DND-41 (cell line): ENCODE measurements around the gene COPS6.

Experiments used
- ATAC-seq: fragments of 200-7000 bp; cut with Tn5 transposase; 3 replicates; pipeline ENCODE4 v1.9.1; 2021; ENCODE audit warnings: low read depth; ENCODE audit not compliant: insufficient read depth
- DNase-seq: peaks from one replicate; pipeline ENCODE4 v3.0.0-alpha.2; 2020
- H2AFZ ChIP-seq: 2 replicates; pipeline ENCODE4 v1.6.0; 2012; ENCODE audit warnings: low read depth, low read length
- H3K27ac ChIP-seq: 2 replicates; pipeline ENCODE4 v1.5.1; 2012; ENCODE audit warnings: low read length, inconsistent platforms
- H3K27me3 ChIP-seq: fragments of 200-600 bp; sonication (generic); 2 replicates; pipeline ENCODE4 v1.6.0; 2012; ENCODE audit warnings: low read length, mild to moderate bottlenecking, inconsistent platforms; ENCODE audit not compliant: insufficient read depth, poor library complexity
- H3K36me3 ChIP-seq: 2 replicates; pipeline ENCODE4 v1.5.1; 2012; ENCODE audit warnings: low read length, inconsistent platforms; ENCODE audit not compliant: insufficient read depth
- H3K4me1 ChIP-seq: 2 replicates; pipeline ENCODE4 v1.5.1; 2012; ENCODE audit warnings: mild to moderate bottlenecking, low read length; ENCODE audit not compliant: insufficient read depth
- H3K4me2 ChIP-seq: 2 replicates; pipeline ENCODE4 v1.6.0; 2012; ENCODE audit warnings: mild to moderate bottlenecking, moderate library complexity, low read length, inconsistent platforms; ENCODE audit not compliant: insufficient read depth
- H3K4me3 ChIP-seq, 2 experiments: fragments of 200-600 bp in 1 of 2; shearing (Covaris generic) in 1 of 2; 2 replicates each; pipeline ENCODE4 v1.5.1; 2012 to 2016; ENCODE audit warnings: inconsistent platforms in 2 of 2, low read length in 2 of 2, mild to moderate bottlenecking in 2 of 2, low read depth in 1 of 2, moderate library complexity in 1 of 2
- H3K79me2 ChIP-seq: 2 replicates; pipeline ENCODE4 v1.6.0; 2012; ENCODE audit warnings: low read length, inconsistent platforms; ENCODE audit not compliant: insufficient read depth
- H3K9ac ChIP-seq: 2 replicates; pipeline ENCODE4 v1.6.0; 2012; ENCODE audit warnings: low read depth, mild to moderate bottlenecking, inconsistent platforms, low read length, moderate library complexity
- H3K9me3 ChIP-seq: 2 replicates; pipeline ENCODE4 v1.5.1; 2012; ENCODE audit warnings: low read length, moderate library complexity, mild to moderate bottlenecking, inconsistent platforms; ENCODE audit not compliant: insufficient read depth, severe bottlenecking
- H4K20me1 ChIP-seq: 2 replicates; pipeline ENCODE4 v1.6.0; 2012; ENCODE audit warnings: low read length; ENCODE audit not compliant: insufficient read depth
- EZH2 ChIP-seq: IDR thresholded peaks from 3 replicates; pipeline ENCODE4 v1.6.1; 2012; ENCODE audit warnings: borderline replicate concordance, low read depth, mild to moderate bottlenecking, moderate library complexity, low read length, inconsistent platforms; ENCODE audit not compliant: severe bottlenecking
- TF ChIP-seq, protein P1 (sequence below): IDR thresholded peaks from 2 replicates; pipeline ENCODE4 v1.5.1; 2012; ENCODE audit warnings: borderline replicate concordance, low read length, moderate library complexity, mild to moderate bottlenecking; ENCODE audit not compliant: poor library complexity, severe bottlenecking; ENCODE audit errors: extremely low read depth

Gene COPS6

DNA sequence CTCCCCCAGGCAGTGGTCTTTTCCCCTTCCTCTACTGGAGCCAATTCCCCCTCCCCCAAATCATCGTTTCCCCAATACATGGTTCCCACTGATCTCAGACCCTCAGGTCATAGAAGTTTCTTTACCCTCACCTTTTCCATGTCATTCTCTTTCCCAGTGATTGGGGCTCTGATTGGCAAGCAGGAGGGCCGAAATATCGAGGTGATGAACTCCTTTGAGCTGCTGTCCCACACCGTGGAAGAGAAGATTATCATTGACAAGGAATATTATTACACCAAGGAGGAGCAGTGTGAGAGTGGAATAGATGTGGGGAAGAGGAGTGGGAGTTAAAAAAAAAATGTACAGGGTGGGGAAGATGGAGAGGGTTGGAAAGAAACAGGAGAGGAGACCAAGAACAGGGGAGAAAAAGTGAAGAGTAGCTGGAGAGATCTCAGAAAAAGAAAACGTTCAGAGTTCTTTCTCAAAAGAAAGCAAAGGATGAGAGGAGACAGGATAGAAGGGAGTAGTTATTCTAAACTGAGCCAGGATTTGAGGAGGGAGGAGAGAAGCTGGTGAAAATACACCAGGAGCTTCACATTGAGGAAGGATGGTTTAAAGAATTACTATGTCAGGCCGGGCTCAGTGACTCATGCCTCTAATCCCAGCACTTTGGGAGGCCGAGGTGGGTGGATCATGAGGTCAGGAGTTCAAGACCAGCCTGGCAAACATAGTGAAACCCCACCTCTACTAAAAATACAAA lies 858 bp downstream of the COPS6 start:
- Histone ChIP-seq H3K9me3 (no peaks in the 10 kb centered on the region), H3K9ac (peak overlapping the region; percentile 85), H3K36me3 (peaks cover 44% of the 10 kb centered on the region), H3K4me2 (peak overlapping the region; percentile 88), H2AFZ (peak overlapping the region; percentile 81), H3K4me1 (peaks cover 33% of the 10 kb centered on the region), H3K27ac (peak overlapping the region; percentile 88), H4K20me1 (peaks cover 36% of the 10 kb centered on the region), H3K4me3 (peak overlapping the region; percentile 50 to 96; a peak in 3 of 4 replicates), H3K27me3 (no peaks in the 10 kb centered on the region), H3K79me2 (peaks cover 38% of the 10 kb centered on the region)
- no peak for ATAC-seq
- TF ChIP-seq, protein P1, sequence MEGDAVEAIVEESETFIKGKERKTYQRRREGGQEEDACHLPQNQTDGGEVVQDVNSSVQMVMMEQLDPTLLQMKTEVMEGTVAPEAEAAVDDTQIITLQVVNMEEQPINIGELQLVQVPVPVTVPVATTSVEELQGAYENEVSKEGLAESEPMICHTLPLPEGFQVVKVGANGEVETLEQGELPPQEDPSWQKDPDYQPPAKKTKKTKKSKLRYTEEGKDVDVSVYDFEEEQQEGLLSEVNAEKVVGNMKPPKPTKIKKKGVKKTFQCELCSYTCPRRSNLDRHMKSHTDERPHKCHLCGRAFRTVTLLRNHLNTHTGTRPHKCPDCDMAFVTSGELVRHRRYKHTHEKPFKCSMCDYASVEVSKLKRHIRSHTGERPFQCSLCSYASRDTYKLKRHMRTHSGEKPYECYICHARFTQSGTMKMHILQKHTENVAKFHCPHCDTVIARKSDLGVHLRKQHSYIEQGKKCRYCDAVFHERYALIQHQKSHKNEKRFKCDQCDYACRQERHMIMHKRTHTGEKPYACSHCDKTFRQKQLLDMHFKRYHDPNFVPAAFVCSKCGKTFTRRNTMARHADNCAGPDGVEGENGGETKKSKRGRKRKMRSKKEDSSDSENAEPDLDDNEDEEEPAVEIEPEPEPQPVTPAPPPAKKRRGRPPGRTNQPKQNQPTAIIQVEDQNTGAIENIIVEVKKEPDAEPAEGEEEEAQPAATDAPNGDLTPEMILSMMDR = no peak
- TF ChIP-seq EZH2 = no peak
- no peak for DNase-seq

DNA sequence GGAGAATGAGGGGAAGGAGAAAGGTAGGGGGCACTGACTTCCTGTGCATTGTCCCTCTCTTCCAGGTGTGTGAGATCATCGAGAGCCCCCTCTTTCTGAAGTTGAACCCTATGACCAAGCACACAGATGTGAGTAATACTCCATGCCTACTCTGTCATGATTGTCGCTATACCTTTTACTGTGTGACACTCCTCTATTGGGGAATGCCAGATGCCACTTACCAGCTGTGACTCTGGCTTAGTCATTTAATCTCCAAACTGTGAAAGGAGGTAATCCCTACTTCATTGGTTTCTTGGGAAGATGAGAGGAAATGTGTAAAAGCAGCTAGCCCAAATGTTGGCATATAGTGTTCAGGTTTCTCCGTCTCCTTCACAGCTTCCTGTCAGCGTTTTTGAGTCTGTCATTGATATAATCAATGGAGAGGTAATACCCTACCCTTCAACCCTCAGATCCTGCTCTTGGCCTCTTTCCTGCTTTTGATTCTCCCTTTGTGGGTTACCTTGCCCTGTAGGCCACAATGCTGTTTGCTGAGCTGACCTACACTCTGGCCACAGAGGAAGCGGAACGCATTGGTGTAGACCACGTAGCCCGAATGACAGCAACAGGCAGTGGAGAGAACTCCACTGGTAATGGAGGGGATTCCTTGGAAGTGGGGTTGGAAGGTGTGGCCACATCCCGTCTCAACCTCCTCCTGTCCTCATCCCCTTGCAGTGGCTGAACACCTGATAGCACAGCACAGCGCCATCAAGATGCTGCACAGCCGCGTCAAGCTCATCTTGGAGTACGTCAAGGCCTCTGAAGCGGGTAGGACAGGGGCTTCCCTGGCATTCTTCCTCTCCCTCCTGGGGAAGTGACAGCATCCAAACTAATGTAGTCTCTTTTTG lies 2.0 kb downstream of the COPS6 start:
- DNase-seq (peak; percentile 27), ATAC-seq (peak; percentile 13)
- H3K9me3 ChIP-seq = no peaks in the 10 kb centered on the region
- H3K4me2 ChIP-seq = peak overlapping the region; percentile 88
- TF ChIP-seq, protein P1 = no peak
- TF ChIP-seq EZH2 = no peak
- H3K4me3 ChIP-seq = no peak overlapping the region
- no peak overlapping the region for H2AFZ ChIP-seq
- H3K9ac ChIP-seq = 0 out of 2 replicates have a peak overlapping the region, but pooled peaks have one; percentile 1
- H3K4me1 ChIP-seq = peaks cover 42% of the 10 kb centered on the region
- H3K79me2 ChIP-seq = peaks cover 46% of the 10 kb centered on the region
- peaks cover 56% of the 10 kb centered on the region for H3K36me3 ChIP-seq
- H3K27me3 ChIP-seq = no peaks in the 10 kb centered on the region
- H3K27ac ChIP-seq = no peak overlapping the region; the same call in 1 of the 2 replicates
- peaks cover 44% of the 10 kb centered on the region for H4K20me1 ChIP-seq

DNA sequence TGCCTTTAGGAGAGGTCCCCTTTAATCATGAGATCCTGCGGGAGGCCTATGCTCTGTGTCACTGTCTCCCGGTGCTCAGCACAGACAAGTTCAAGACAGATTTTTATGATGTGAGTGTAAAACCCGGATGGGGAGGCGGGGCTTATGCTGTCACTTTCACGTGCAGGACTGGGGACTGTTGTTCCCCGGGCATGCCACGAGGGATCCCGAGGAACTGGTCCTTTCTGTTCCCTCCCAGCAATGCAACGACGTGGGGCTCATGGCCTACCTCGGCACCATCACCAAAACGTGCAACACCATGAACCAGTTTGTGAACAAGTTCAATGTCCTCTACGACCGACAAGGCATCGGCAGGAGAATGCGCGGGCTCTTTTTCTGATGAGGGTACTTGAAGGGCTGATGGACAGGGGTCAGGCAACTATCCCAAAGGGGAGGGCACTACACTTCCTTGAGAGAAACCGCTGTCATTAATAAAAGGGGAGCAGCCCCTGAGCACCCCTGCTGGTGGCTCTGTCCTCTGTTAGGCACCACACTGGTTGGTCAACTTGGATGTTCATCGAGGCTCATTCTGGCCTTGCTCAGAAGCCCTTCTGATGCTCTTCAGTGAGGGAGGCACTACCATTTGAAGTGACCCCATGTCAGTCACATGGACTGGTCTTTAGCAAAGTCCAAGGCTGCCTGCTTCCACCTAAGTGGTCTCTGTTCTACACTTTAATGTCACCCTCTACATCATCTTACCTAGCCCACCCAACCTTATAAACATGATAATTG lies 2.8 kb downstream of the COPS6 start:
- Histone ChIP-seq H3K4me2 (peak overlapping the region; percentile 88), H3K27me3 (no peaks in the 10 kb centered on the region), H3K4me3 (no peak overlapping the region), H3K9ac (0 out of 2 replicates have a peak overlapping the region, but pooled peaks have one; percentile 1), H3K36me3 (peaks cover 64% of the 10 kb centered on the region), H3K9me3 (no peaks in the 10 kb centered on the region), H3K27ac (no peak overlapping the region), H2AFZ (no peak overlapping the region), H3K79me2 (peaks cover 53% of the 10 kb centered on the region), H3K4me1 (peaks cover 46% of the 10 kb centered on the region), H4K20me1 (peaks cover 52% of the 10 kb centered on the region)
- TF ChIP-seq, protein P1 = peak; percentile 31
- TF ChIP-seq EZH2 = no peak
- ATAC-seq (peak; percentile 17), DNase-seq (peak; percentile 41)
